COR-L47 (cell line): ENCODE results near the gene PKHD1.

Experiments
- DNase-seq: peaks from one replicate; lab custom pipeline; 2025; lab: John Stamatoyannopoulos, UW

PKHD1 gene

GRCh38 chr6:52087498-52087999, at the start of gene PKHD1:
TSS of gene PKHD1 (minus strand) at chr6:52087613. CDS start at chr6:52084933, 2,680 bp downstream.
- no peak for DNase-seq

- DNase-seq: no peak
Measured at GRCh38 chr6:52136934-52137467, 49.6 kb upstream of the PKHD1 start.

GRCh38 chr6:52136055-52136454, 48.6 kb upstream of the PKHD1 start:
- DNase-seq: no peak

DNA sequence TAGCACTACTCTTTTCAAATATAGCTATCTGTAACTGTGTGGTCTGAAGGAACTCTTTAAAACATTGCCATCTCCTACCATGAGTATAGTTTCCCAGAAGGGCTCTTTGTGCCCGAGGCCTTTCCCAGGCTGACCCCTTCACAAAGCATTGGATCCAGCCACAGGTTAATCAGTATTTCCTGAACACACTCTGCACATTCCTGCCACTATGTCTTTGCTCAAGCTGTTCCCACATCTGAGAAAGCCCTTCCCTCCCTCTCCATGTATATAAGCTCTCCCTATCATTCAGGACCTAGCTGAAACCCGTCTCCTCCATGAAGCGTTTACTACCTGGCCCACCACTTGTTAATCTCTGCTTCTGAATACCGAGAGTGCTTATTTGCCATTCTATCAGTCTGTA, 47.8 kb upstream of the PKHD1 start:
- no peak for DNase-seq

- DNase-seq: no peak
Measured at GRCh38 chr6:52134011-52134410, 46.6 kb upstream of the PKHD1 start.

GRCh38 chr6:52133324-52133723, 45.9 kb upstream of the PKHD1 start:
- no peak for DNase-seq

DNA sequence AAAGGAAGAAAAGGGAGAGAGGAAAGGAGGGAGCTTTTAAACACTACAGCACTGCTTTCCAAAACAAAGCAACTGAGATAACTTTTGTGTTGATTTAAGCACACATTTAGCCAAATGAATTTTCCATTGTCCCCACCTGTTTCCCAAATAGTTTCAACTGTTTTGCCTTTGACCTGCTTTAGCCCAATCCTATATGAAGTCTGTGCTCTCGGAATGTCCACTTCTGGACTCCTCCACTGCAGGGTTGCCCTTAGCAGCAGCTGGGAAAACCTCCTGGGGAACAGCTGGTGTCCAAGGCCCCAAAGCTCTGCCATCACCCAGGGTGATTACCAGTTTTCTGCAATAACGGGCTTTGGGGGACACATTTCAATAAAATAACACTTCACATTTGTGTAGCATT, 44.9 kb upstream of the PKHD1 start:
- DNase-seq: no peak

DNA sequence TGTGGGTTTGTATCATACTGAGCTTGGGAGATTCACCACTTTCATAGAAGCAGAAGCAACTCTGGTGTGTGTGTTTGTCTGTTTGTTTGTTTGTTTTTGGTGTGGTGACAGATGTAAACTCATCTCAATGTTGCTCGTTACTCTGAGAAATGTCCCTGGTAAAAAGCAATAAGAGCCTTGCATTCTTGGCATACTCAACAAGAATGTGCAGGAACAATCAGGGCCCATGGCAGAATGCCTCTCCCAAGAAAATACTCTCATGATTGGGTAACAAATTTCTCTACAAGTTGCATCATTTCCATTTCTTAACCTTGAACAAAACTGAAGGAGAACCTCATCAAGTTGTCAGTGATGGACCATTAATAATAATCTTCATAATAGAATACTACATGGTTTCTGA, 43.0 kb upstream of the PKHD1 start:
- DNase-seq: no peak

GRCh38 chr6:52127957-52128356, 40.5 kb upstream of the PKHD1 start:
- DNase-seq: no peak

DNA sequence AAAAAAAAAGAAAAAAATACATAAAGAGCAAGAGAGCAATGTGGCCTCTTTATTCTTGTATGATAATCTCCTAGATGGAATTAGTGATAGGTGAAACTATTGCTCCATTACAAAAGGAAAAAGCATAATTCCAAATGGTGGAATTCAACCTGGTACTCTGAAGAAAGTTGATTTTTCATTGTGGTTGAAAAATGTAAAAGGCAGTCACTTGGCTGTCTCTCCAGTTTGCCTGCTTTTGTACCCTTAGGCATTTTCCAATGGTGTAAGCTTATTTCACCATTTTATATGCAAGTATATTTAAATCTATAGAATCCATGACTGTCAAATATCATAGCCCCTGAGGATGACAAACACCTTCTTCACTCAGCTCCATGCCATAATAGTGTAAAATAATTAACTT, 38.8 kb upstream of the PKHD1 start:
- no peak for DNase-seq

GRCh38 chr6:52125572-52125971, 38.2 kb upstream of the PKHD1 start:
- no peak for DNase-seq

GRCh38 chr6:52125139-52125538, 37.7 kb upstream of the PKHD1 start:
- no peak for DNase-seq

- no peak for DNase-seq
Measured at GRCh38 chr6:52124126-52125121, 37.0 kb upstream of the PKHD1 start.

DNA sequence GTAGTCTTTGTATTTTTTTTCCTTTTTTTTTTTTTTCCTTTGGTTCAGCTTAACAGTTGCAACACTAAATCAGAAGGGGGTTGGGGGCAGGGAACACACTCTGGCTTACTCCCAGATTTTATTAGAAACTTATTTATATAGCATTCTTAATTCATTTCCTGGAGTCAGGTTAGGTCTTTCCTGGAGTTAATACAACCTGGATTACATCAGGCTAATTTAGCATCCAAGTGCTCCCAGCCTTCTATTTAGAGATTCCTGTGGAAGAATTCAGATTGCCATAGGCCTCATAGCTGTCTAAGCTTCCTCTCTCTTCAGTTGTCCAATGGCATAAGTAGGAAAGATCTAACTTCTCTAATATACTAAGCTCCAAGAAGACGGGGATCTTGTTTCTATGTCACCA, 35.8 kb upstream of the PKHD1 start:
- no peak for DNase-seq

GRCh38 chr6:52117352-52117751, 29.9 kb upstream of the PKHD1 start:
- DNase-seq: no peak

DNA sequence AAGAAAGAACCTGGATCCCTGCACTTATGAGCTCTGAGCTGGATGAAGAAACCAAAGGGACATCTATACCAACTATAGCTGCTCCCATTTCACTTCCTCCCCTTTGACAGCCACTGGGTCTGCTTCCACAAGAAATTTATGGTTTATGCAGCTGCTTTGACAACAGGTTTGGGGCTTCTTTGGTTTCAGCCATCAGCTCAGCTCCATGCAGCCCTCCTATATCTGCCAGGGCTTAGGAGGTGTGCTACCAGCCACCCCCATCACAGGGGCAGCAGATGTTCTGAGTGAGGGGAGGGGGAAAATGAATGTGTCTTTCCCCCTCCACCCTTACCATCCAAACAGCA, 29.2 kb upstream of the PKHD1 start:
- DNase-seq: no peak

GRCh38 chr6:52115891-52116604, 28.6 kb upstream of the PKHD1 start:
- DNase-seq: no peak

GRCh38 chr6:52115145-52115741, 27.8 kb upstream of the PKHD1 start:
- no peak for DNase-seq

DNA sequence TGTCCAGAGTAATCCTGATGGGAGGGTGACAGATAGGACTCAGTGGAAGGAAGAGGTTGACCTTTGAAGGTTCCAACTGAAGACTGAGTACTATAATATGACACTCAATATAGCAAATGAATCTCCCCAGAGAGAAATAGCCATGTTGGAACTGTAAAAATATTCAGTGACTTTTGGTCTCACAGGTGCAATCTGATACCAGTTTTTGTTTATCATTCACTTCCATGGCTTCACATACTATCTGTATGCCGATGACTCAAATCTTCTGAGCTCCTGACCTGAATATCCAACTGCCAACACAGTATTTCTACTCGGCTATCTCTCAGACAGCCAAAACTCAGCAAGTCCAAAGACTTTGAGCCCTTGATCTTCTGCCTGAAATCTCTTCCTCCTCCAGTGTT, 21.8 kb upstream of the PKHD1 start:
- no peak for DNase-seq

- DNase-seq: no peak
Measured at GRCh38 chr6:52108128-52108527, 20.7 kb upstream of the PKHD1 start.

DNA sequence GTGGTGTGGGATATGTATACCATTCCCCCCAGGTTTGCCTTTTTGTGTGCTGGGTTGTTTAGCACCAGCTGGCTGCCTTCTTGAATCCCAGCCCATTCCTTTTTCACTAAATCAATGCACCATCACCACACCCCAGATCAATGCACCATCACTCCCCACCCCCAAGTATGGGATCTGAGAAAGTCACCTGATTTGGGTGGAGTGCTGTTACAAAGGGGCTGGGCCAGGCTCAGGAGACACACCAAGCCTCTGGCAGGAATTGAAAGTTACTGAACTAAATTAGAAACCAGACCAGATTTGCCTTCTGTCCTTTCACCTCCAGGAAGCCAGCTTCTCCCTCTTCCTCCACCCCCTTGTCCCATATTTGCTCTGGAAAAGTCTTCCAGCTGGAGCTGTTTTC, 19.6 kb upstream of the PKHD1 start:
- no peak for DNase-seq

- DNase-seq: no peak
Measured at GRCh38 chr6:52104979-52105378, 17.6 kb upstream of the PKHD1 start.
